Measurements from ENCODE around the gene SRPX.

DNA sequence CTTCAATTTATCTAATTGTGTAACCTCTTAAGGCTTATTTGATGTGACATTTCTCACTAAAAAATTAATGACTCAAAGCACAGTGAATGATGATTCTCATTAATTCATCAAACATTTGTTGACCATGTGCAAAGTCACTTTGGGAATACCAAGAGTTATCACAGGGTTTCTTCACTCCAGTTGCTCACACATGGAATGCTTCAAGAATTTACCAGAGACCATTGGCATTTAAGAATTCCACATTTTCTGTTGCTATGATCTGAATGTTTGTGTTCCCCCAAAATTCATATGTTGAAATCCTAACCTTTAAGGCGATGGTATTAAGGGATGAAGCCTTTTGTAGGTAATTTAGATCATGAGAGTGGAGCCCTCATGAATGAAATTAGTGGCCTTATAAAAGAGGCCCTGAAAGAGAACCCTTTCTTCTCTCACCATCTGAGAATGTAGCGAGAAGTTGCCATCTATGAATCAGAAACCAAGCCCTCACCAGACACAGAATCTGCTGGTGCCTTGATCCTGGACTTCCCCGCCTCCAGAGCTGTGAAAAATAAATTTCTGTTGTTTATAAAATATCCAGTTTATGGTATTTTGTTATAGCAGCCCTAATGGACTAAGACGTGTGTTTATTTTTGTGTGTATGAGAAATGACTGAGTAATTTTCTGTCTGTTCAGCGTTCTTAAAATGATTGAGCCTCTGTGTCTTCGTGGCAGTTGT is 16.4 kb upstream of the SRPX start:
- TF ChIP-seq CTCF (IDR thresholded peaks at IDR 0.05) = no peak
- no peak for TF ChIP-seq RCOR1 (IDR thresholded peaks at IDR 0.05; ENCODE audit: low read length)
- TF ChIP-seq FOSL2 (IDR thresholded peaks at IDR 0.05; ENCODE audit: borderline replicate concordance, low read depth) = no peak
- no peak for TF ChIP-seq RAD21 (IDR thresholded peaks at IDR 0.05; ENCODE audit: low read length)
- TF ChIP-seq IRF3 (IDR thresholded peaks at IDR 0.05; ENCODE audit: low read depth, low read length) = no peak
- no peak for TF ChIP-seq GATA2 (CRISPR knock-in tag; IDR thresholded peaks at IDR 0.05)
